ENCODE data around the gene P4HA2. TPM values are rescaled to one million over a fixed set of nuclear protein-coding genes. Genes with fewer than 3 reads are reported as not detected.

Gene P4HA2
- total RNA-seq, 1 donor from 2014 or later: 75.7 TPM

DNA sequence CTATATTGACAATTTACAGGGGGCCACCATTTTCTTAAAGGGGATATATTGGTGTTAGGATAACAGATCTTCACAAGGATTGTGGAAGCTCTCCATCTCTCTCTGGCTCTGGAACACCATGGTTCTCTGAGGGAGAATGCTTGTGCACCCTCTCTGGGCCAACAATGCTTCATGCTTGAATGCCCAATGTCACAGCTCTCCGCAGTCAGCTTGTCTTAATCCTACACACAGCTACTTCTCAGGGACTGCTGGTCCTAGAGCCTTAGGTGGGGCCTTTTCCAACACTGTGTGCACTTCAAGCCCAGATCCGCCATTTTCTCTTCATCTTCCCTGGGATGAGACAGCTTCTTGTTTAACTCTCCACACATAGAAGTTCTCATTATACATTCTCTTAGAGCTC is 22.9 kb upstream of the P4HA2 start:
- DNase-seq: no peak
- Histone ChIP-seq H3K27me3 (ENCODE audit: low read depth) (no peaks in the 10 kb centered on the region), H3K36me3 (no peaks in the 10 kb centered on the region), H3K27ac (no peak overlapping the region), H3K4me1 (no peaks in the 10 kb centered on the region), H3K4me3 (no peak overlapping the region), H3K9me3 (no peaks in the 10 kb centered on the region)
- intact Hi-C loops (cut with DNase I): no loop called here
- no peak for ATAC-seq
- no peak for TF ChIP-seq CTCF (IDR thresholded peaks at IDR 0.05)

DNA sequence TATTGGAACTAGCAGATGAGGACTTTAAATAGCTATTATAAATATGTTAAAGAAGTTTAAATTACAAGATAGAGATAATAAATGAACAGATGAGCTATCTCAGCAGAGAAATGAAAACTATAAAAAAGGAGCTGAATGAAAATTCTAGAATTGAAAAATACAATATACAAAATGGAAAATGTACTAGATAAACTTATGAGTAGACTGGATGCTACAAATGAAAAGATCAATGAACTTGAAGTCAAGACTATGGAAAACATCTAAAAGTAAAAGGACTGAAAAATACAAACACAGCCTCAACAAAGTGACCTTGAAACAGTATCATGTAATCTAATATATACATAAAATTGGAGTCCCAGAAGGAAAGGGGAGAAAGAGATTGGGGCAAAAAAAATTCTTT is 19.2 kb upstream of the P4HA2 start:
- TF ChIP-seq CTCF (IDR thresholded peaks at IDR 0.05): no peak
- Histone ChIP-seq H3K4me3 (no peak overlapping the region), H3K4me1 (no peaks in the 10 kb centered on the region), H3K27me3 (ENCODE audit: low read depth) (no peaks in the 10 kb centered on the region), H3K36me3 (no peaks in the 10 kb centered on the region), H3K27ac (no peak overlapping the region), H3K9me3 (no peaks in the 10 kb centered on the region)
- intact Hi-C loops (cut with DNase I): no loop called here
- no peak for DNase-seq
- no peak for ATAC-seq

DNA sequence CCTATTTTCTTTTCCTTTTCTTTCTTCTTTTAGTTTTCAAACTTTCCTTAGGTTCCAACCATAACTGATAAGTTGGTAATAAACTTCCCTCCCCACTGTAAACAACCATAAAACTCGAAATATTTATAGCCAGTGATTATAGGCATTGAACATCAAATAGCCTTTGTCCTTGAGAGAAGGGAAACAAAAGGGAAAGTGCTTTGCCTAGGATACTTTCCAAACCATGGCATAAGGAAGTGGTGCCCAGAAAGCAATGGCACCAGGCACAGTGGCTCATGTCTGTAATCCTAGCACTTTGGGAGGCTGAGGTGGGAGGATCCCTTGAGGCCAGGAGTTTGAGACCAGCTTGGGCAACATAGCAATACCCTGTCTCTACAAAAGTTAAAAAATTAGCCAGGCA is 17.9 kb upstream of the P4HA2 start:
- Histone ChIP-seq H3K4me3 (no peak overlapping the region), H3K36me3 (no peaks in the 10 kb centered on the region), H3K4me1 (no peaks in the 10 kb centered on the region), H3K27me3 (ENCODE audit: low read depth) (no peaks in the 10 kb centered on the region), H3K9me3 (no peaks in the 10 kb centered on the region), H3K27ac (no peak overlapping the region)
- intact Hi-C loops (cut with DNase I): no loop called here
- ATAC-seq (no peak), DNase-seq (no peak)
- no peak for TF ChIP-seq CTCF (IDR thresholded peaks at IDR 0.05)

DNA sequence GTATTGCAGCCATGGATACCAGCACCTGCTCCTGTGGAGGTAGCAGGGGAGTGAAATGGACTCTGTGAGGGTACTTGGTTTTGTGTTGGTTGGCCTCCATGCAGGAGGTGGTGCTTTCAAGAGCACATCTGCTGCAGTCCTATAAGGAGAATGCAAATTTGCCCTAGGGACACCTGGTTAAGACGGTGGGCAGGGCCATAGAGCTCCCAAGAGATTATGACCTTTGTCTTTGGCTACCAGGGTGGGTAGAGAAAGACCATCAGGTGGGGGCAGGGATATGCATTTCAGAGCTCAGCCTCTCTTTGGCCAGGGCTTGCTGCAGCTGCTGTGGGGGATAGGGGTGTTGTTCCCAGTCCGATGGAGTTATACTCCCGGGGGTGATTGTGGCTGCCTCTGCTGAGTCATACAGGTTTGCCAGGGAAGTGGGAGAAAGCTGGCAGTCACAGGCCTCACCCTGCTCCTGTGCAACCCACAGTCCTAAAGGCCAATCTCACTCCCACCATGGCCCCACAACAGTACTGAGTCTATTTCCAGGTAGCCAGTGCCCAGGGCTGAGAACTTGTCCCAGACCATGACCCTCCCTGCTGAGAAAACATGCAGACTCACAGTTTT is 15.8 kb upstream of the P4HA2 start:
- no peak for ATAC-seq
- H3K27me3 ChIP-seq (ENCODE audit: low read depth): no peaks in the 10 kb centered on the region
- no peak overlapping the region for H3K27ac ChIP-seq
- H3K9me3 ChIP-seq: no peaks in the 10 kb centered on the region
- H3K4me3 ChIP-seq: no peak overlapping the region
- no peak for TF ChIP-seq CTCF (IDR thresholded peaks at IDR 0.05)
- DNase-seq: no peak
- H3K4me1 ChIP-seq: no peaks in the 10 kb centered on the region
- intact Hi-C loops (cut with DNase I): no loop called here
- no peaks in the 10 kb centered on the region for H3K36me3 ChIP-seq

DNA sequence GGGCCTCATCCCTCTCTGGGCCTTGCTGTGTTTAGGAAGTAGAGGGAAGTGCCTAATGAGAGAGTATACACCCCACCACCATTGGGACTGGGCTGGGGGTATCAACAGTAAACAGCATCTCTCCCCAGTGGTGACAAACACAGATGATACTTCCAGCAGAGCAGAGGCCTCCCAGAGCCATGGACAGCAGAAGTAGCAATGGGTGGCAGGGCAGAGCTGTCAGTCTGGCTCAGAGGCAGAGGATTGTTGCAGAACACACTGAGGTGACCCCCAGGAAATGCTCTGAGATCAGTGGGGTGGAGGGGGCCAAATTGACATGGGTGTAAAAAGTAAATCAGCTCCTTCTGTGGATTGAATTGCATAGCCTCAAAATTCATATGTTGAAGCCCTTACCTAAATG is 12.1 kb upstream of the P4HA2 start:
- Histone ChIP-seq H3K4me3 (no peak overlapping the region), H3K4me1 (no peaks in the 10 kb centered on the region), H3K27ac (no peak overlapping the region), H3K9me3 (no peaks in the 10 kb centered on the region), H3K36me3 (no peaks in the 10 kb centered on the region), H3K27me3 (ENCODE audit: low read depth) (no peaks in the 10 kb centered on the region)
- intact Hi-C loops (cut with DNase I): no loop called here
- ATAC-seq (no peak), DNase-seq (no peak)
- TF ChIP-seq CTCF (IDR thresholded peaks at IDR 0.05): no peak

All from lower lobe of right lung (tissue), 2 donors.